ENCODE results near the gene SCUBE1. TPM values are rescaled to one million over a fixed set of nuclear protein-coding genes. Genes with fewer than 3 reads are reported as not detected.
A peak's percentile ranks its signal among the peaks of the same experiment; 100 is the strongest.

The SCUBE1 gene
- total RNA-seq, 1 donor from 2014 or later: 0.91 TPM

DNA sequence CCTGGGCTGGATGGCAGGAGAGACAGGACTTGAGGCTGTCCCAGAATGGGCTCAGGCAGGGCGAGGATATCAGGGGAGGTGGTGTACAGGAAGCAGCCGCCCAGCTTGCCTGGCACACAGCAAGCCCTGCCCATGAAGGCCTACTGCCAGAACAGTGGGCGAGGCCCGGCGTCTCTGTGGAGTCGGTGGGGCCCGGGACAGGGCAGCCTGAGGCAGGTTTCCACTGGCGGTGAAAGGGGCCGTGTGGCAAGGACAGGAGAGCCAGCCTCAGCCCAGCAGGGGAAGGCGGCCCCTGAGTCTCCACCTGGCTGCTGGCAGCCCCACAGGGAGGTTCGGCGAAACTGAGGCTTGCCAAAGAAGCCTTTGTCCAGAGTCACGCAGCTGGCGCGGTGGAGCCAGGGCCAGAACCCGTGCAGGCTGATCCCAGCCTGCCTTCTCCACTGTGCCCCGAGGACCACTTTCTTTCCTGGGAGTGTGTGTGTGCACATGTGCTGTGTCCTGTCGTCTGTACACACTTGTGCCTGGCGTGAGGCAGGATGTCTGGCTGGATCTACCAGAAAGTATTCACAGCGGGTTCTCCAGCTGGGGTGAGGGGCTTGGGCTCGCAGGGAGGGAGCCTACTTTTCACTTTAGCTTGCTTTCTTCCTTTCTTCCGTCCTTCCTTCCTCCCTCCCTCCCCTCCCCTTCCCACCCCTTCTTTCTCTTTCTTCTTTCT is 190.7 kb downstream of the SCUBE1 start:
- TF ChIP-seq, protein P1, sequence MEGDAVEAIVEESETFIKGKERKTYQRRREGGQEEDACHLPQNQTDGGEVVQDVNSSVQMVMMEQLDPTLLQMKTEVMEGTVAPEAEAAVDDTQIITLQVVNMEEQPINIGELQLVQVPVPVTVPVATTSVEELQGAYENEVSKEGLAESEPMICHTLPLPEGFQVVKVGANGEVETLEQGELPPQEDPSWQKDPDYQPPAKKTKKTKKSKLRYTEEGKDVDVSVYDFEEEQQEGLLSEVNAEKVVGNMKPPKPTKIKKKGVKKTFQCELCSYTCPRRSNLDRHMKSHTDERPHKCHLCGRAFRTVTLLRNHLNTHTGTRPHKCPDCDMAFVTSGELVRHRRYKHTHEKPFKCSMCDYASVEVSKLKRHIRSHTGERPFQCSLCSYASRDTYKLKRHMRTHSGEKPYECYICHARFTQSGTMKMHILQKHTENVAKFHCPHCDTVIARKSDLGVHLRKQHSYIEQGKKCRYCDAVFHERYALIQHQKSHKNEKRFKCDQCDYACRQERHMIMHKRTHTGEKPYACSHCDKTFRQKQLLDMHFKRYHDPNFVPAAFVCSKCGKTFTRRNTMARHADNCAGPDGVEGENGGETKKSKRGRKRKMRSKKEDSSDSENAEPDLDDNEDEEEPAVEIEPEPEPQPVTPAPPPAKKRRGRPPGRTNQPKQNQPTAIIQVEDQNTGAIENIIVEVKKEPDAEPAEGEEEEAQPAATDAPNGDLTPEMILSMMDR (IDR thresholded peaks at IDR 0.05): no peak
- peak overlapping the region; percentile 84 for H3K27ac Mint-ChIP-seq (ENCODE audit: unreplicated experiment)
- no peaks in the 10 kb centered on the region for H3K27me3 Mint-ChIP-seq (ENCODE audit: unreplicated experiment)
- H3K4me3 Mint-ChIP-seq (ENCODE audit: unreplicated experiment): peak overlapping the region; percentile 71
- H3K36me3 Mint-ChIP-seq (ENCODE audit: unreplicated experiment): no peaks in the 10 kb centered on the region
- DNase-seq (ENCODE audit: extremely low spot score, unreplicated experiment): peak; percentile 91
- peaks cover 25% of the 10 kb centered on the region for H3K4me1 Mint-ChIP-seq (ENCODE audit: unreplicated experiment)
- H3K9me3 Mint-ChIP-seq (ENCODE audit: unreplicated experiment): no peaks in the 10 kb centered on the region

DNA sequence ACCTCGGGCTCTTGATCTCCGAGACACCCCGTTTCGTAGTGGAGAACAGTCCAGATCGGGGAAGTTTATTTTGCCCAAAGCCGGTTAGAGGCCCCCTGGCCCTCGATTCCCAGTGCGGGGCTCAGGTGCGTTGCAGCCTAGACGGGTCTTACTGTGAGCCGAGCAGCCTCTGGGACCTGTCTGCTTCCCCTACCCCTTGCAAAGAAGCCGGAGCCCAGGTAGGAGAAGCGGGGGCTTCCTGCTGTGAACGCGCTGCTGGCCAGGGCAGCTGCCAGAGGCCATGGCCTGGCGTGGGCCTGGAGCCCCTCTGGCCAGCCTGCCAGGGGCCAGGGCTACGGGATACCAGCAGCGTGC is 191.2 kb downstream of the SCUBE1 start:
- no peaks in the 10 kb centered on the region for H3K9me3 Mint-ChIP-seq (ENCODE audit: unreplicated experiment)
- H3K36me3 Mint-ChIP-seq (ENCODE audit: unreplicated experiment): no peaks in the 10 kb centered on the region
- peak overlapping the region; percentile 71 for H3K4me3 Mint-ChIP-seq (ENCODE audit: unreplicated experiment)
- H3K27me3 Mint-ChIP-seq (ENCODE audit: unreplicated experiment): no peaks in the 10 kb centered on the region
- TF ChIP-seq, protein P1 (IDR thresholded peaks at IDR 0.05): no peak
- DNase-seq (ENCODE audit: extremely low spot score, unreplicated experiment): no peak
- H3K4me1 Mint-ChIP-seq (ENCODE audit: unreplicated experiment): peaks cover 25% of the 10 kb centered on the region
- H3K27ac Mint-ChIP-seq (ENCODE audit: unreplicated experiment): peak overlapping the region; percentile 84

DNA sequence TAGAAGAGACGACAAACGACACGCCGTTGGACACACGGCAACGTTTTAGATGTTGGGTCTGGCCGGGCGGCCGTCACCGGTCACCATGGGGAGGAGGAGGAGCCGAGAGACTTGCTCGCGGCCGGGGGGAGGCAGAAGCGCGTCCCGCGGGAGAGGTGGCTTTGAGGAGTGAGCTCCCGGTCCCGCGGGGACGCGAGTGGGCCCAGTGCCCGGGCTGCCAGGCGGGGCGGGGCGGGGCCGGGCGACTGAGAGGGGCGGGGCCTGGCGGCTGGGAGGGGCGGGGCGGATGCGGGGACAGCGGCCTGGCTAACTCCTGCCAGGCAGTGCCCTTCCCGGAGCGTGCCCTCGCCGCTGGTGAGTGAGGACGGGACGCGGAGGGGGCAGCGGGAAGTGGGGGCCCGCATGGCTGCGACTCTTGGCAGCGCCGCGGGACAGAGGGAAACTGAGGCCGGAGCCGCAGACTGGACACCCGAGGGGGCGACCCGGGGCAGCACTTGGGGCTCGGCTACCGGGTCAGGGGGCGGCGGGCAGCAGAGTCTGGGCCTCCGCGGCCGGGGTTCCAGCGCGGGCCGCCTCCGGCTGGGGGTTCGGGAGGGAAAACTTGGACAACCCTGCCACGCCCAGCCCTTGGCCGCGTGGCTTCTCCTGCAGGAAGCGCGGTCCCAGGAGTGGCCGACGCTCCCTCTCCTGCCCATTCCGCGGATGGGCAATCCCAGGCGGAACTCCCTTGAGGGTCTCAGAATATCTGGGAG is 191.7 kb downstream of the SCUBE1 start, which contains the start of gene TSPO:
Gene TSPO, plus strand, starts transcription at position 309 of the 752 bp plus-strand sequence. CDS start 7,680 bp downstream, outside the sequence.
- Mint-ChIP-seq H3K4me3 (ENCODE audit: unreplicated experiment) (peak within 1 kb of the TSS; percentile 71), H3K36me3 (ENCODE audit: unreplicated experiment) (no peaks in the 10 kb centered on the region), H3K9me3 (ENCODE audit: unreplicated experiment) (no peaks in the 10 kb centered on the region), H3K4me1 (ENCODE audit: unreplicated experiment) (peaks cover 25% of the 10 kb centered on the region), H3K27me3 (ENCODE audit: unreplicated experiment) (no peaks in the 10 kb centered on the region), H3K27ac (ENCODE audit: unreplicated experiment) (peak within 1 kb of the TSS; percentile 84)
- no peak for DNase-seq (ENCODE audit: extremely low spot score, unreplicated experiment)
- TF ChIP-seq, protein P1 (IDR thresholded peaks at IDR 0.05): no peak

DNA sequence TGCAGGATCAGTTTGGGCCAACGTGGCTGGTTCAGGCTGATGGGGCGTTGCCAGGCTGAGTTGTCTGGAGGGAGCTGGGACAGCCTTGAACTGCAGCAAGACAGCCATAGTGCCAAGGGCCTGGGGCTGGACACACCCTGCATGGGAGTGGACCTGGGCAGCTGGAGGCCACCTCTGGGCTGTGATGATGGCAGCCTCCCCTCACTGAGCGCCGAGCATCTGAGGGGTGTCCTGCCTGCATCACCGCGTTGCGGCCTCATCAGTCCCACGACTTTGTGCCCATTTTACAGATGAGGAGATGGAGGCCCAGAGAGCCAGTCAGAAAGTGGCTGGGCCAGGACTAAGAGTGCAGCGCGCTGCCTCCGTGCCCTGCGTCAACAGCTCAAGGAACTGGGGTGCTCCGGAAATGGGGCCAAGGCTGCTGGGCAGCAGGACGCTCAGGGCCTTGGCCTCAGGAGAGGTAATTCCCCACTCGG is 192.4 kb downstream of the SCUBE1 start:
- Mint-ChIP-seq H3K9me3 (ENCODE audit: unreplicated experiment) (no peaks in the 10 kb centered on the region), H3K36me3 (ENCODE audit: unreplicated experiment) (no peaks in the 10 kb centered on the region), H3K27ac (ENCODE audit: unreplicated experiment) (peak overlapping the region; percentile 71), H3K4me3 (ENCODE audit: unreplicated experiment) (peak overlapping the region; percentile 64), H3K27me3 (ENCODE audit: unreplicated experiment) (no peaks in the 10 kb centered on the region), H3K4me1 (ENCODE audit: unreplicated experiment) (peaks cover 25% of the 10 kb centered on the region)
- no peak for DNase-seq (ENCODE audit: extremely low spot score, unreplicated experiment)
- TF ChIP-seq, protein P1 (IDR thresholded peaks at IDR 0.05): no peak

DNA sequence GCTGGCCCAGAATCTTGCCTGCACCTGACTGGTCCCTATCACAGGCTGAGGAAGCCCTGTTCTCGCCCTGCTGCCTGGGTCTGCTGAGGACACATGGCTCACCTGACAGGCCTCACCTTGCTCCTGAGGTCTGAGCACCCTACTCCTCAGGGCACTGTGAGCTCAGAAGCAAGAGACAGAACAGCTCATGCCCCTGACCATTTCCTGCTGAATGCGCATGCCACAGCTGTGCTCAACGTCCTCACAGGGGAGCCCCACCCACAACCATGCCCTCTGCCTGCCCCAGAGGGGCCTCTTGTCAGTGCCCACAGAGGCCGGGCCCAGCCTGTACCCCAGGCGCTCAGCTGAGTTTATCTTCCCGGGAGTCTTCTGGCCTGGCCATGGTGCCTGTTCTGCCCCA is 194.6 kb downstream of the SCUBE1 start:
- Mint-ChIP-seq H3K4me3 (ENCODE audit: unreplicated experiment) (no peak overlapping the region), H3K36me3 (ENCODE audit: unreplicated experiment) (no peaks in the 10 kb centered on the region), H3K9me3 (ENCODE audit: unreplicated experiment) (no peaks in the 10 kb centered on the region), H3K4me1 (ENCODE audit: unreplicated experiment) (peaks cover 28% of the 10 kb centered on the region), H3K27me3 (ENCODE audit: unreplicated experiment) (no peaks in the 10 kb centered on the region), H3K27ac (ENCODE audit: unreplicated experiment) (no peak overlapping the region)
- no peak for DNase-seq (ENCODE audit: extremely low spot score, unreplicated experiment)
- TF ChIP-seq, protein P1 (IDR thresholded peaks at IDR 0.05): no peak
